ENCODE results near the gene UBC.
"Not testable (repeated sequence)": the region's sequence is repeated elsewhere in the genome, so short reads cannot be mapped to it uniquely, and the experiment has no call there.

UBC gene

GRCh38 chr12:124931528-124931927 lies 17.1 kb upstream of the UBC start:
- not testable (repeated sequence) for DNase-seq (ENCODE audit: low spot score)

DNA sequence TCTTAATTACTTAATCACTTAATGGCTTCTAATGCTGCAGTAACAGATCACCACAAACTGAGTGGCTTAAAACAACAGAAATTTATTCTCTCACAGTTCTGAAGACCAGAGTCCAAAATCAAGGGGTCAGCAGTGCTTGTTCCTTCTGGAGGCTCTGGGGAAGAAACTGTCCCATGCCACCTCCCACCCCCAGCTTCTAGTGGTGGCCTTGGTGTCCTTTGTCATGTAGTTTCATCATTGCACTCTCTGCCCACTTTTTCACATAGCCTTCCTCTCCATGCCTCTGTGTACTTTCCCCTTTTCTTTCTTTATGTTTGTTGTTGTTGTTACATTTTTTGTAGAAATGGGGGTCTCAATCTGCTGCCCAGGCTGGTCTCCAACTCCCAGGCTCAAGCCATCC lies 16.1 kb upstream of the UBC start:
- no peak for DNase-seq (ENCODE audit: low spot score)

- DNase-seq (ENCODE audit: low spot score) = no peak
Measured at GRCh38 chr12:124929649-124930419, 15.4 kb upstream of the UBC start.

DNA sequence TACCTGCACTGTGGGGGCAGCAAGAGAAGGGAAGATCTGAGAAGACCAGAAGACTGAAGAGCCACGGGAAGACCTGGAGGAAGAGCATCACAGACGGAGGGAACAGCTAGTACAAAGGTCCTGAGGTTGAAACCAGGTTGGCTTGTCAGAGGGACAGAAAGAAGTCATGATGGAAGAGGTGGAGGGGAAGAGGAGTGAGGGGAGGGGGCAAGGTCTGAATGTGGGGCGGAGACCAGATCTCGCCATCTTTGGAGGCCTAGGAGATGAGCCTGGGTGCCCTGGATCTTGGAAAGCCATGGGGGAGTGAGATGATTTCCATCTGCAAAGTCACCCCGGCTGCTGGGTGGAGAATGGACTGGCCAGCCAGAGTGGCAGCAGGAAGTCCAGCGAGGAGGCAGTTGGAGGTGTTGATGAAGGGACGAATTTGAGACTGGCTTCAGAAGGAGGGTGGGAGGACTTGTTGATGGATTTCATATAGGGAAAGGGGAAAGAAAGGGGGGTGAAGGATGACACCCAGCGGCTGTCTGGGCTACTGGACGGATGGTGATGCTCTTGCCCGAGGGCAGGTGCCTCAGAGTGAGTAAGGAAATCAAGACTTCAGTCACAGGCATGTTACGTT lies 14.6 kb upstream of the UBC start:
- DNase-seq (ENCODE audit: low spot score) = no peak

DNA sequence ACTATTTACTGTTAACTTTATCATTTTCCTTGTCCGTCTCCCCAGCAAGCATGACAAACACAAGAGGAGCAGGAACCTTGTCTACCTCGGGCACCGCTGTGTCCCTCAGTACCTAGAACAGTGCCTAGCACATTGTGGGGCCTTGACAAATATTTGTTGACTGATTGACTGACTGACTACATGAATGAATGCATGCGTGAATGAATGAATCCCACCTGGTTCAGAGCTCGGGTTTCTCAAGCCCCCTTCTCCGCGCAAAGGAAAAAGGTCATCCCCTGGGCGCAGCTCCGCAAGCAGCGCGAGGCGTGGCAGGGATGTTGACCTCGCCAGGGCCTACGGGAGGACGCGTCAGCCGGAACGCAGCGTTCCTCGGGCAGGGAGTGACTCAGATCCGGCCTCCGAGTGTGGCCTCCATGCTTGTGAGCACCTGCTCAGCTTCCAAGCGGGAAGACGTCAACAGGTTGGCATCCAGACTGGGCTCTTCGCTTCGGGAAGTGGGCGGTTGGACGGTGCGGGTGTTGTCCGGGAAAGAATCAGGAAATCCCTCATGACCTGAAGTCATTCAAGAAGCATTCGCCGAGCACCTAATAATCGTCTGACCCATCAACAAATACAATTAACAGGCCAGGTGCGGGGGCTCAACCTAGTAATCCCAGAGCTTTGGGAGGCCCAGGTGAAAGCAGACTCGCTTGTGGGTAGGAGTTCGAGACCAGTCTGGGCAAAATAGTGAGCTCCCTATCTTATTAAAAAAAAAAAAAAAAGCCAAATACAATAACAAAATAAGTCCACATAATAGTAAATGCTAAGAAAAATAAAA lies 13.9 kb upstream of the UBC start:
- DNase-seq (ENCODE audit: low spot score) = no peak

GRCh38 chr12:124927201-124928094 lies 13.0 kb upstream of the UBC start:
- peak; percentile 92 for DNase-seq (ENCODE audit: low spot score)

DNA sequence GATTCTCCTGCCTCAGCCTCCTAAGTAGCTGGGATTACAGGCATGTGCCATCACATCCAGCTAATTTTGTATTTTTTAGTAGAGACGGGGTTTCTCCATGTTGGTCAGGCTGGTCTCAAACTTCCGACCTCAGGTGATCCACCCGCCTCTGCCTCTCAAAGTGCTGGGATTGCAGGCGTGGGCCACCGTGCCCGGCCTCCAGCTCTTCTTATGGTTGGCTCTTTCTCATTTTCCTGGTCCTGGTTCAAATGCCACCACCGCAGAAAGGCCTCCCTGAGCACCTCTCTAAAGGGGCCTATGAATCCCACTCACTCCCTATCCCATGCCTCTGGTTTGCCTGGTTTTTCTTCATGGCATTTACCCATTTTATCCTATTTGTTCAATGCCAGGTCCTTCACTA lies 11.3 kb upstream of the UBC start:
- not testable (repeated sequence) for DNase-seq (ENCODE audit: low spot score)

GRCh38 chr12:124925117-124925516 lies 10.7 kb upstream of the UBC start:
- DNase-seq (ENCODE audit: low spot score) = no peak

DNA sequence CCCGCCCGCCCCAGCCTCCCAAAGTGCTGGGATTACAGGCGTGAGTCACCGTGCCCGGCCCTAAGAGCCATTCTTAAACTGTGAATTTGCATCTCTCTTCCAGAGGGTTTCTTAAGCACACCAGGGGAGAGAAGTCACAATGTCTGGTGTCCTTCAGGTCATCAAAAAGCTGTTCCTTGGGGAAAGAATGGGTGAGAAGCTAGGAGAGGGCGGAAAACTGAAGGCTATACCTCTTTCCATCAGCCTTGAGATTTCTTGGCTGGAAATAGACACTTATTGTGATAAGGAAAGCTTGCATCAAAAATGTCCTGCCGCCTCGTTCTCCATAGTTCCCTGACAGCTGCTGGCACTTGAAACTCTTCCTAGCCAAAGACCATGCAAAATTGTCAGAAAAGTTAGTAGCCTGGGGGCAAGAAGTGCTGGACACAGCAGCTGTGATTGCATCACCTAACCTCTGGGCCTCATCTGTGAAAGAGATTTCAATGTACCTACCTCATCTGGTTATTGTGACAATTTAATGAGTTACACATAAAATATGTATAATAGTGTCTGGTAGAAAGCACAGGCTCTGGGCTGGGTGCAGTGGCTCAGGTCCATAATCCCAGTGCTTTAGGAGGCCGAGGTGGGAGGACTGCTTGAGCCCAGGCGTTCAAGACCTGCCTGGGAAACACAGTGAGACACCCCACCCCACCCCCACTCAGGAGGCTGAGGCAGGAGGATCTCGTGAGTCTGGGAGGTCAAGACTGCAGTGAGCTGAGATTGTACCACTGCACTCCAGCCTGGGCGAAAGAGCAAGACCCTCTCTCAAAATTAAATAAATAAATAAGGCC lies 9.7 kb upstream of the UBC start:
- DNase-seq (ENCODE audit: low spot score) = no peak

GRCh38 chr12:124921200-124922031 lies 7.0 kb upstream of the UBC start:
- DNase-seq (ENCODE audit: low spot score) = peak; percentile 72

DNA sequence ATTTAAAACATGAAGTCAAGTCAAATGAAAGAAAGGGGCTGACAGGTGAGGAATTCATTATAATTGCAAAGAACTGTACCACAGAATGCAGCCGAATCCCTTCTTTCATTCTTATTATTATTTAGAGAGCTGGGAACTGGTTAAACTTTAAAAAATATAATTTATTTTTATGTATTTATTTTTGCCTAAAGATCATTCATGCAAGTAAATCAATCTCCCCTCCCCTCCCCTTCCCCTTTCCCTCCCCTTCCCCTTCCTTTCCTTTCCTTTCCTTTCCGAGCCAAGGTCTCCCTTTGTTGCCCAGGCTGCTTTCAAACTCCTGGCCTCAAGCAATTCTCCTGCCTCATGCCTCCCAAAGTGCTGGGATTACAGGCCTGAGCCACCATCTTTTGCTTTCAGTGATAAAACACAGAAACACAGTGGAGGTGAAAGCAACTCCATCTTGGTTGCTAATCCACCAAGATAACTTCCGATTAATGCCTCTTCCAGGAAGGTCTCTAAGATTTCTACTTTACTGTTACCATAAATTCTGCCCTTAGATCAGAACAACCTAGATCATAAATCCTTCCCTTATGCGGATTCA lies 6.0 kb upstream of the UBC start:
- DNase-seq (ENCODE audit: low spot score) = no peak

DNA sequence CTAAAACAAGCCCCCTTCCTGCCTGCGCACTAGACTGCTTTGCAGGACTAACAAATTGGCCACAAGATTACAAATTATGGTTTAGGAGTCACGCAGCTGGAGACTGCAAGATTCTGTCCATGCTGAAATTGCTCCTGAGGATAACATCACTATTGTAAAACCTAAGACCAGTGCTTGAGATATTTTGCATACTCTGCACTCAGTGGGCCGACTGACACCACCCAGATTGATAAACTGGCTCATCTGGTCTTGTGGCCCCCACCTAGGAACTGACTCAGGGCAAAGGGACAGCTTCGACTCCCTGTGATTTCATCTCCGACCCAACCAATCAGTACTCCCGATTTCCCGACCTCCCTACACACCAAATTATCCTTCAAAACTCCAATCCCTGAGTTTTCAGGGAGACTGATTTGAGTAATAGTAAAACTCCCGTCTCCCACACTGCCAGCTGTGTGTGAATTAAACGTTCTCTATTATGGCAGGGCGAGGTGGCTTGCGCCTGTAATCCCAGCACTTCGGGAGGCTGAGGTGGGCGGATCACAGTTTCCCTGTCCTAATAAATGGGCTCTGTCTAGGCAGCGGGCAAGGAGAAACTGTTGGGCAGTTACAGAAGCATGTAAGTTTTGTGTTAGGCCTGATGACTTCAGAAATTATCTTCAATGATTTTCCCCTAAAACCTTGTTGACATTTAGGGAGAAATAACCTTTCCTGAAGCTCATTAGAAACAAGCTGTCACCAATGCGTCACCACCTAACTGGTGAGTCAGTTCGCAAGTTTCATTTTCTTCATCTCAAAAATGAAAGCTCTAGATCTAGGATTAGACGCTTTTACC lies 5.3 kb upstream of the UBC start:
- DNase-seq (ENCODE audit: low spot score) = peak; percentile 52

- not testable (repeated sequence) for DNase-seq (ENCODE audit: low spot score)
Measured at GRCh38 chr12:124918622-124918988, 4.2 kb upstream of the UBC start.

- DNase-seq (ENCODE audit: low spot score) = no peak
Measured at GRCh38 chr12:124917841-124918621, 3.6 kb upstream of the UBC start.

GRCh38 chr12:124917135-124917840 lies 2.8 kb upstream of the UBC start:
- DNase-seq (ENCODE audit: low spot score) = peak; percentile 95

GRCh38 chr12:124916374-124917134 lies 2.1 kb upstream of the UBC start:
- peak; percentile 90 for DNase-seq (ENCODE audit: low spot score)
